Colon (tissue), 2 donors: Measurements from ENCODE around the gene TAS2R41.

Experiments
- FAIRE-seq: peaks from 2 replicates; lab custom pipeline; 2012; peaks lifted over from hg19 to GRCh38; lab: Jason Lieb, UNC
- donor health status: control.
- donor health status: control.

The TAS2R41 gene

DNA sequence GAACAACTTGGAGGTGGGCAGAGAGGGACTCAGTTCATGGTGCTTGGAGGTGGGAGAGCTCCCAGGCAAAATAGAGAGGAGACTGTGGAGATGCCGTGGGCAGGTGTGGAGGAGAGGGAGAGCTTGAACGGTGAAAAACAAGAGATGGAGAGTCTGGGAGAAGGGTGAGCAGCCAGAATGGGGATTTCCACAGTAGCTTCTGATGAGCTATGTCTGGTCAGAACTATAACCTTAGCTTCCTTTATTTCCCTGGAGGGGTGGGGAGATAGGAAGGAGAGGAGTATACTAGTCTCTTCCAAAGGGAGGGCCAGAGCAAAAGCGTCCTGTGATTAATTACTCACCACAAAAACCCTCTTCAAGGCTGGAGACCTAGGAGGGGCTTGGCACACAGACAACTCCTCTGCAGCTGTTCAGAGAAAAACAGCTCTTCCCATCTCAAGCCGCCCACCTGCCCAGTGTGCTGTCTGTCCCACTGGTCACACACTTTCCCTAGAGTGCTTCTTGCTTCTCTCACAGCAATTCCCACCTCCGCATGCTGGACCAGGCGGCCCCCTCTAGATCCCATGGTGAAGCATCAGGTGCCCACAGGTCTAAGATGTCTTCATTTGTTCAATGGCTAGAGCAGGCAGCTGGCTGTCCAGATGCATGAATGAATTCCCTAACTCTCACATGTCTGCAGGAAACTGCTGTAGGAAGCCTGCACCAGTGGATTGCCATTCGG lies 41.9 kb downstream of the TAS2R41 start:
- FAIRE-seq, result no peak

DNA sequence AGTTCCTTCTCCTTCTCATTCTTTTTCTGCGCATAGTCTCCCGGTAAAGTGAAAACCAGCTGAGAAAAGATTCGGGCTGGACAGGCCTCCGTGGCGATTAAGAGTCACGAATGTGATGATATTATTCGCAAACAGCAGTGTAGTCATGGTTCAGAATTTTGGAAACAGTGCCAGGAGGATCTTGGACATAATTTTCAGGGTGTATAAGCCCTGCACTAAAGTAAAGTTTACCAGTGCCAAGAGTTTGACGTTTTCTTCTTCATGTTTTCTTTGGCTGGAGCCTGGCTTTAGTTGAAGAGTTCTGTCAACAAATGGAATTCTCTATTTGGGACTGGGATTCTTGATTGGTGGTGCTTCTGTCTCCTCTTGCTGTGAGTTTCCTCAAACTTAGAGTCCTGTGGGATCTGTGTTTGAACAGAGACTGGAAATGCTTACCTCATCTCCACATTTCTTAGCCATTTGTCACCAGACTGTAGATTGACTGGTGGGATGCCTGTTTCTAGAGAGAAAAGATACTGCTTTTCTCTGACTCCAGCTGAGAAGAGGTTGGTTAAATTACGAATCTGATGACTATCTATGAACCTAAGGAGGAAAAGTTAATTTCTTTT lies 44.7 kb downstream of the TAS2R41 start:
- FAIRE-seq, result peak; percentile 41
